WERI-Rb-1 (cell line): ENCODE data around the gene RCAN3.
"Not testable (repeated sequence)": the region's sequence is repeated elsewhere in the genome, so short reads cannot be mapped to it uniquely, and the experiment has no call there.

Experiments used
- DNase-seq: peaks from one replicate; pipeline ENCODE4 v3.0.0-alpha.2; 2020
- H3K27ac ChIP-seq: fragments of 250-450 bp; sonication (Bioruptor Pico); 2 replicates; pipeline ENCODE4 v1.5.1; 2020; ENCODE audit warnings: mild to moderate bottlenecking, moderate library complexity
- H3K27me3 ChIP-seq: fragments of 250-450 bp; sonication (Bioruptor Pico); 2 replicates; pipeline ENCODE4 v1.5.1; 2021; ENCODE audit warnings: mild to moderate bottlenecking, low read depth, moderate library complexity; ENCODE audit not compliant: insufficient read depth, severe bottlenecking
- H3K36me3 ChIP-seq: fragments of 250-450 bp; sonication (Bioruptor Pico); 2 replicates; pipeline ENCODE4 v1.5.1; 2020; ENCODE audit warnings: mild to moderate bottlenecking, moderate library complexity
- H3K4me3 ChIP-seq: 2 replicates; pipeline ENCODE4 v1.5.1; 2011; ENCODE audit warnings: low read depth, mild to moderate bottlenecking, control low read depth, low read length
- H3K9me3 ChIP-seq: fragments of 250-450 bp; sonication (Bioruptor Pico); 2 replicates; pipeline ENCODE4 v1.5.1; 2021; ENCODE audit warnings: mild to moderate bottlenecking, moderate library complexity; ENCODE audit not compliant: severe bottlenecking
- TF ChIP-seq, protein P1 (sequence below): IDR thresholded peaks from 2 replicates; pipeline ENCODE4 v1.5.1; 2011; ENCODE audit warnings: low read depth, mild to moderate bottlenecking, control low read depth, inconsistent platforms, low read length

The RCAN3 gene

DNA sequence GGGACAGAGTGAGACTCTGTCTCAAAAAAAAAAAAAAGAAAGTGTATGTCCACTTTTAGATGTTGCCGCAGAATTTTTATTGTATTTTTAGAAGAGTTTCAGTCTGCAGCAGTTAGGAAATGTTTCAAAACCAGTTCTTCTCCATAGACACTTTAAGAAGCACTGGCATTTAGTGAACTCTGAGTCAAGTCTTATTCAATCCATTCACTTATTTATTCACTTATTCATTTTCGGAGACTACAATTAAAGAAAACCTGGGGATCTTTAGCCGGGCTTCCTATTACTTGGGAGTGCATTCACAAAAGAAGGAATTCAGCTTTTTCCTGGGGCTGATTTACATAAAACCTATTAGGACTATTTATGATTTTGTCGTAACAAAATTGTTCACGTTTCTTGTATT lies 12.3 kb downstream of the RCAN3 start:
- Histone ChIP-seq H3K4me3 (no peak overlapping the region), H3K36me3 (peaks cover 2% of the 10 kb centered on the region), H3K9me3 (no peaks in the 10 kb centered on the region), H3K27ac (no peak overlapping the region), H3K27me3 (no peaks in the 10 kb centered on the region)
- no peak for DNase-seq
- TF ChIP-seq, protein P1, sequence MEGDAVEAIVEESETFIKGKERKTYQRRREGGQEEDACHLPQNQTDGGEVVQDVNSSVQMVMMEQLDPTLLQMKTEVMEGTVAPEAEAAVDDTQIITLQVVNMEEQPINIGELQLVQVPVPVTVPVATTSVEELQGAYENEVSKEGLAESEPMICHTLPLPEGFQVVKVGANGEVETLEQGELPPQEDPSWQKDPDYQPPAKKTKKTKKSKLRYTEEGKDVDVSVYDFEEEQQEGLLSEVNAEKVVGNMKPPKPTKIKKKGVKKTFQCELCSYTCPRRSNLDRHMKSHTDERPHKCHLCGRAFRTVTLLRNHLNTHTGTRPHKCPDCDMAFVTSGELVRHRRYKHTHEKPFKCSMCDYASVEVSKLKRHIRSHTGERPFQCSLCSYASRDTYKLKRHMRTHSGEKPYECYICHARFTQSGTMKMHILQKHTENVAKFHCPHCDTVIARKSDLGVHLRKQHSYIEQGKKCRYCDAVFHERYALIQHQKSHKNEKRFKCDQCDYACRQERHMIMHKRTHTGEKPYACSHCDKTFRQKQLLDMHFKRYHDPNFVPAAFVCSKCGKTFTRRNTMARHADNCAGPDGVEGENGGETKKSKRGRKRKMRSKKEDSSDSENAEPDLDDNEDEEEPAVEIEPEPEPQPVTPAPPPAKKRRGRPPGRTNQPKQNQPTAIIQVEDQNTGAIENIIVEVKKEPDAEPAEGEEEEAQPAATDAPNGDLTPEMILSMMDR = no peak

DNA sequence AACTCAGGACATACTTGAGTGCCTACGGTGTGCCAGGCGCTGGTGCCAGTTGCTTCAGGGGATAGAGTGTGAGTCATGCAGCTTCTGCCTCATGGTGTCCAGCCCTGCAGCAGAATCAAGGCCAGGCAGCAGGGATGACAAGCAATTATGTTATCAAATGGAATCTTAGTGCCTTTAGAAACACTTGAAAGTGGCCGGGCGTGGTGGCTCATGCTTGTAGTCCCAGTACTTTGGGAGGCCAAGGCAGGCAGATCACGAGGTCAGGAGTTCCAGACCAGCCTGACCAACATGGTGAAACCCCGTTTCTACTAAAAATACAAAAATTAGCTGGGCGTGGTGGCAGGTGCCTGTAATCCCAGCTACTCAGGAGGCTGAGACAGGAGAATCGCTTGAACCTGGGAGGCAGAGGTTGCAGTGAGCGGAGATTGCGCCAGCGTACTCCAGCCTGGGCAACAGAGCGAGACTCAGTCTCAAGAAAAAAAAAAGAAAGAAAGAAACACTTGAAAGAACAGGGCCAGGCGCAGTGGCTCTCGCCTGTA lies 13.1 kb downstream of the RCAN3 start:
- H3K27me3 ChIP-seq, H3K9me3 ChIP-seq, DNase-seq, H3K36me3 ChIP-seq, H3K4me3 ChIP-seq, H3K27ac ChIP-seq: not testable (repeated sequence)

DNA sequence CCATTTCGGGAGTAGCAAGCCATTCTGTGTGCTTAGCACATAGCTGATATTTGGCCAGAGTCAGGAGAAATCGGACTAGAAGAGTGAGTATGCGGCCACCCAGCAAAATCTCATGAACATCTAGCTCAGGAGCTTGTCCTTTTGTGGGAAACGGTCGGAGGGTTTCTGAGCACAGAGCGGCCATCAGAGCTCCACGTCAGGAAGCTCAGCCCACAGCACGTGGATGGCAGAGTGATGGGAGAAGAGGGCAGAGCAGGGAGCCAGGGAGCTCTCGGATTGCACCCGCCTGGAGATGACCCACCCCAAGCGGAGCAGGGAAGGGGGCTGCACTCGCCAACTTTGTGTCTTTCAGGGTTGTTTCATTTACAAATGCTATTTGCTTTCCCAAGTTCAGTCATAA lies 13.9 kb downstream of the RCAN3 start:
- H3K4me3 ChIP-seq = no peak overlapping the region
- no peak overlapping the region for H3K27ac ChIP-seq
- no peaks in the 10 kb centered on the region for H3K9me3 ChIP-seq
- TF ChIP-seq, protein P1 = no peak
- no peak for DNase-seq
- H3K36me3 ChIP-seq = peaks cover 2% of the 10 kb centered on the region
- no peaks in the 10 kb centered on the region for H3K27me3 ChIP-seq

DNA sequence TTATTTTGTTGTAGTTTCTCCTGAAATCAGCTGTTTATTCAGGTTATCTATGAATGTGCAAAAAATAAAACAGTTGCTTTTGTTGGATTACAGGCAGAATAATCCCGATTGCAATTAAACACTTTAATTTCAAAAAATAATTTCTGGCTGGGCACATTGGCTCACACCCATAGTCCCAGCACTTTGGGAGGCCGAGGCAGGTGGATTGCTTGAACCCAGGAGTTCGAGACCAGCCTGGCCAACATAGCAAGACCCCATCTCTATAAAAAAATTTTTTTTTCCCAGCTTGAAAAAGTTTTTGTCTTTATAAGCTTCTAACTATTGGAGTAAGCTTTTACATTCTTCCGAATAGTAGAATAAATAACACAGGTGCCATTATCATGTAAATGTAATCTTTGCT lies 15.3 kb downstream of the RCAN3 start:
- DNase-seq = no peak
- H3K27ac ChIP-seq = no peak overlapping the region
- TF ChIP-seq, protein P1 = no peak
- no peaks in the 10 kb centered on the region for H3K27me3 ChIP-seq
- H3K4me3 ChIP-seq = no peak overlapping the region
- peaks cover 2% of the 10 kb centered on the region for H3K36me3 ChIP-seq
- H3K9me3 ChIP-seq = no peaks in the 10 kb centered on the region

DNA sequence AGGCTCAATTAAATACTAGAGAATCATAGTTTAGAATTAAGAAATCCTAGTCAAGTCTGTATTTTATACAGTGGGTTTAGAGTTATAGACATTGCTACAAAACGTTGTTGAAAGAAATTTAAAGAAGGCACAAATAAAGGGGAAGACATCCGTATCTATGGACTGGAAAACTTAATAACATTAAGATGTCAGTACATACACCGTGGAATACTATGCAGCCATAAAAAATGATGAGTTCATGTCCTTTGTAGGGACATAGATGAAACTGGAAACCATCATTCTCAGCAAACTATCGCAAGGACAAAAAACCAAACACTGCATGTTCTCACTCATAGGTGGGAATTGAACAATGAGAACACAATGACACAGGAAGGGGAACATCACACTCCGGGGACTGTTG lies 17.6 kb downstream of the RCAN3 start:
- DNase-seq, H3K27me3 ChIP-seq, H3K9me3 ChIP-seq, H3K36me3 ChIP-seq, H3K27ac ChIP-seq, H3K4me3 ChIP-seq: not testable (repeated sequence)

DNA sequence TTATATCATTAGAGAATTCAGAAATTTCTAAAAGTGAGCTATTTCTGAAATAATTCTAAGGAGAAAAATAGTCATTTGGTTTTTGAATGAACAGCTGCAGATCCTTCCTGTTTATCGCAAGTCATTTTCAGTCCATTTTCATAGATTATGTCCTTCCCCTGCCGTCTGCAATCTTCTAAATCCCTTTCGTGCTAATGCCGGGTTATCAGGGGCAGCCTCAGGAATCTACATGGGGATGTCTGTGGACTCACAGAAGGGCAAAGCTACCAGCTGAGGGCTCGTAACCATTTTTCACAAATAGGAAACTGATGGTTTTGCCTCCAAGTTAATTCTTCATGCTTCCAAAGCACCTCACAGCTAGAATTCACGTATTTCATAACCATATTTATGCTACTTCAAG lies 23.0 kb downstream of the RCAN3 start:
- Histone ChIP-seq H3K27ac (peak overlapping the region; percentile 49), H3K36me3 (no peaks in the 10 kb centered on the region), H3K9me3 (no peaks in the 10 kb centered on the region), H3K4me3 (no peak overlapping the region), H3K27me3 (no peaks in the 10 kb centered on the region)
- DNase-seq = peak; percentile 56
- TF ChIP-seq, protein P1 = no peak

DNA sequence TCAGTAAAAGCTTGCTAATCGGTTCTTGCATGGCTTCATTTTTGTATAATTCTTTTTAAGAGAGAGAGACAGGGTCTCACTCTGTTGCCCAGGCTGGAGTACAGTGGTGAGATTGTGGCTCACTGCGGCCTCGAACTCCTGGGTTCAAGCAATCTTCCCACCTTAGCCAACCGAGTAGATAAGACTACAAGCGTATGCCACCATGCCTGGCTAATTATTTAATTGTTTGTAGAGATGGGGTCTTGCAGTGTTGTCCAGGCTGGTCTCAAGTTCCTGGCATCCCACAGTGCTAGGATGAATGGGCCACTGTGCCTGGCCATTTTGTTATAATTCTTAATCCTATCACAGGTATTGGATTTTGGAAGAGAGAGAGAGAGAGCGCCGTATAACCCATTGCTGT lies 23.4 kb downstream of the RCAN3 start:
- Histone ChIP-seq H3K27ac (peak overlapping the region; percentile 41; the same call in 1 of the 2 replicates), H3K4me3 (no peak overlapping the region), H3K27me3 (no peaks in the 10 kb centered on the region), H3K36me3 (no peaks in the 10 kb centered on the region), H3K9me3 (no peaks in the 10 kb centered on the region)
- TF ChIP-seq, protein P1 = no peak
- DNase-seq = no peak
